IMR-90 (cell line): ENCODE measurements around the gene CDK14. TPM values are rescaled to one million over a fixed set of nuclear protein-coding genes. Genes with fewer than 3 reads are reported as not detected.

Source experiments
- ATAC-seq: fragments of 200-7000 bp; cut with Tn5 transposase; 2 replicates; pipeline ENCODE4 v1.9.1; 2020; ENCODE audit warnings: low read depth, mild to moderate bottlenecking, moderate library complexity
- BruUV-seq: library from RNA; stranded (reverse); fragments of 400-500 nt; replicated peaks from 2 replicates; lab custom pipeline; 2021; lab: Mats Ljungman, UMichigan
- CTCF ChIA-PET: fragments of 300-600 bp; formaldehyde crosslinking; extraction: SDS; loops from one replicate; lab custom pipeline; 2021; ENCODE audit warnings: antibody characterized with exemption; lab: Yijun Ruan, JAX
- POLR2A ChIA-PET: fragments of 300-600 bp; sonication (Branson Sonifier 250); formaldehyde crosslinking; loops from one replicate; lab custom pipeline; 2022; ENCODE audit warnings: antibody characterized with exemption; ENCODE audit not compliant: unreplicated experiment; lab: Charles Lee
- DNase-seq: peaks from one replicate; pipeline ENCODE4 v3.0.0; 2013
- H2AFZ ChIP-seq: replicated peaks from 2 replicates; pipeline ENCODE3; 2013; ENCODE audit warnings: low read length, mild to moderate bottlenecking; ENCODE audit not compliant: poor library complexity
- H2AK5ac ChIP-seq: 2 replicates; pipeline ENCODE4 v1.6.1; 2013; ENCODE audit warnings: low read depth, low read length, inconsistent platforms
- H2AK9ac ChIP-seq: replicated peaks from 2 replicates; pipeline ENCODE3; 2013; ENCODE audit warnings: mild to moderate bottlenecking, low read depth, low read length, moderate library complexity; ENCODE audit not compliant: poor library complexity
- H2BK120ac ChIP-seq: 2 replicates; pipeline ENCODE4 v1.6.1; 2013; ENCODE audit warnings: low read depth, low read length, inconsistent platforms
- H2BK15ac ChIP-seq: 3 replicates; pipeline ENCODE4 v1.6.1; 2013; ENCODE audit warnings: low read depth, low read length, inconsistent platforms
- H2BK20ac ChIP-seq: 2 replicates; pipeline ENCODE4 v1.6.1; 2013; ENCODE audit warnings: low read depth, mild to moderate bottlenecking, inconsistent platforms, low read length, moderate library complexity
- H2BK5ac ChIP-seq: 2 replicates; pipeline ENCODE4 v1.6.1; 2013; ENCODE audit warnings: mild to moderate bottlenecking, low read depth, low read length, inconsistent platforms; ENCODE audit not compliant: poor library complexity, severe bottlenecking
- H3K14ac ChIP-seq: replicated peaks from 2 replicates; pipeline ENCODE4 v1.6.1; 2013; ENCODE audit warnings: low read depth, low read length, inconsistent platforms
- H3K18ac ChIP-seq: 2 replicates; pipeline ENCODE4 v1.6.1; 2013; ENCODE audit warnings: low read depth, low read length, control low read depth
- H3K23ac ChIP-seq: 2 replicates; pipeline ENCODE4 v1.6.1; 2013; ENCODE audit warnings: low read depth, low read length, inconsistent platforms
- H3K27ac ChIP-seq: 2 replicates; pipeline ENCODE4 v1.5.1; 2013; ENCODE audit warnings: mild to moderate bottlenecking, control low read depth, low read length; ENCODE audit not compliant: insufficient read depth
- H3K27me3 ChIP-seq: 2 replicates; pipeline ENCODE4 v1.6.1; 2013; ENCODE audit warnings: low read length; ENCODE audit not compliant: control insufficient read depth, insufficient read depth
- H3K36me3 ChIP-seq: 2 replicates; pipeline ENCODE4 v1.6.1; 2013; ENCODE audit warnings: low read length, mixed read lengths; ENCODE audit not compliant: control insufficient read depth, insufficient read depth
- H3K4ac ChIP-seq: 2 replicates; pipeline ENCODE4 v1.6.1; 2013; ENCODE audit warnings: low read depth, low read length, inconsistent platforms
- H3K4me1 ChIP-seq: 2 replicates; pipeline ENCODE4 v1.6.1; 2013; ENCODE audit warnings: low read length, mixed read lengths; ENCODE audit not compliant: control insufficient read depth, insufficient read depth
- H3K4me2 ChIP-seq: 2 replicates; pipeline ENCODE4 v1.6.1; 2013; ENCODE audit warnings: low read depth, mild to moderate bottlenecking, control low read depth, low read length, moderate library complexity
- H3K4me3 ChIP-seq: 2 replicates; pipeline ENCODE4 v1.5.1; 2013; ENCODE audit warnings: low read depth, mild to moderate bottlenecking, control low read depth, low read length, moderate library complexity; ENCODE audit not compliant: insufficient read depth
- H3K56ac ChIP-seq: 2 replicates; pipeline ENCODE4 v1.6.1; 2013; ENCODE audit warnings: low read length, inconsistent platforms; ENCODE audit not compliant: insufficient read depth; ENCODE audit errors: extremely low read depth
- H3K79me1 ChIP-seq, 2 experiments: 2 replicates each; pipeline ENCODE4 v1.6.1; 2013; ENCODE audit warnings: low read length in 2 of 2, inconsistent platforms in 1 of 2, low read depth in 1 of 2
- H3K9ac ChIP-seq: 2 replicates; pipeline ENCODE4 v1.6.1; 2013; ENCODE audit warnings: low read depth, low read length, control low read depth
- H3K9me1 ChIP-seq: 2 replicates; pipeline ENCODE4 v1.6.1; 2013; ENCODE audit warnings: low read length, inconsistent platforms; ENCODE audit not compliant: insufficient read depth
- H3K9me3 ChIP-seq: 2 replicates; pipeline ENCODE4 v1.6.1; 2013; ENCODE audit warnings: low read length; ENCODE audit not compliant: control insufficient read depth, insufficient read depth
- H4K20me1 ChIP-seq: 2 replicates; pipeline ENCODE4 v1.6.1; 2013; ENCODE audit warnings: low read length, inconsistent platforms; ENCODE audit not compliant: insufficient read depth
- H4K5ac ChIP-seq: 2 replicates; pipeline ENCODE4 v1.6.1; 2013; ENCODE audit warnings: mild to moderate bottlenecking, low read depth, low read length, control low read depth
- H4K8ac ChIP-seq, 2 experiments: 2 replicates each; pipeline ENCODE4 v1.6.1; 2013; ENCODE audit warnings: low read depth in 2 of 2, low read length in 2 of 2, control low read depth in 1 of 2, inconsistent platforms in 1 of 2
- H4K91ac ChIP-seq: 2 replicates; pipeline ENCODE4 v1.6.1; 2013; ENCODE audit warnings: low read depth, low read length, inconsistent platforms; ENCODE audit not compliant: insufficient read depth
- BHLHE40 ChIP-seq: fragments of 150-350 bp; IDR thresholded peaks from 2 replicates; pipeline ENCODE4 v1.6.1; 2016; ENCODE audit warnings: mild to moderate bottlenecking, low read depth, low read length
- CEBPB ChIP-seq: IDR thresholded peaks from 2 replicates; pipeline ENCODE4 v1.6.1; 2012; ENCODE audit warnings: low read depth, low read length, improper control_type of control experiment
- CHD1 ChIP-seq: IDR thresholded peaks from 2 replicates; pipeline ENCODE4 v1.6.1; 2012; ENCODE audit warnings: low read depth, low read length, improper control_type of control experiment
- ELK1 ChIP-seq: fragments of 150-350 bp; IDR thresholded peaks from 2 replicates; pipeline ENCODE4 v1.6.1; 2016; ENCODE audit warnings: low read depth, mild to moderate bottlenecking, low read length, moderate library complexity, borderline replicate concordance
- FOS ChIP-seq: fragments of 150-350 bp; IDR thresholded peaks from 2 replicates; pipeline ENCODE4 v1.6.1; 2016; ENCODE audit warnings: low read depth, low read length
- MAFK ChIP-seq: IDR thresholded peaks from 2 replicates; pipeline ENCODE4 v1.6.1; 2012; ENCODE audit warnings: low read depth, low read length, improper control_type of control experiment
- MAZ ChIP-seq: IDR thresholded peaks from 2 replicates; pipeline ENCODE4 v1.6.1; 2012; ENCODE audit warnings: low read depth, mild to moderate bottlenecking, low read length, improper control_type of control experiment, moderate library complexity, borderline replicate concordance
- MXI1 ChIP-seq: IDR thresholded peaks from 2 replicates; pipeline ENCODE4 v1.6.1; 2012; ENCODE audit warnings: low read depth, mild to moderate bottlenecking, low read length, moderate library complexity, borderline replicate concordance
- NFE2L2 ChIP-seq: fragments of 150-350 bp; IDR thresholded peaks from 2 replicates; pipeline ENCODE4 v1.6.1; 2016; ENCODE audit warnings: low read depth, mild to moderate bottlenecking, low read length
- POLR2A ChIP-seq: IDR thresholded peaks from 2 replicates; pipeline ENCODE4 v1.6.1; 2012; ENCODE audit warnings: mild to moderate bottlenecking, low read depth, low read length
- RAD21 ChIP-seq: IDR thresholded peaks from 2 replicates; pipeline ENCODE4 v1.6.1; 2012; ENCODE audit warnings: low read length, improper control_type of control experiment
- RCOR1 ChIP-seq: IDR thresholded peaks from 2 replicates; pipeline ENCODE4 v1.6.1; 2012; ENCODE audit warnings: mild to moderate bottlenecking, low read length, improper control_type of control experiment; ENCODE audit not compliant: insufficient replicate concordance
- SMC3 ChIP-seq: fragments of 150-350 bp; IDR thresholded peaks from 2 replicates; pipeline ENCODE4 v1.6.1; 2016; ENCODE audit warnings: low read depth, mild to moderate bottlenecking, antibody characterized with exemption, low read length, moderate library complexity
- dilution Hi-C: fragments of 300-500 bp; cut with HindIII; formaldehyde crosslinking; loops from one replicate; pipeline ENCODE4 v1.14.3; 2018; ENCODE audit warnings: low sequenced_read_pairs; ENCODE audit not compliant: unreplicated experiment
- in situ Hi-C: fragments of 300-500 bp; cut with MboI; formaldehyde crosslinking; loops from 3 replicates; pipeline ENCODE4 v1.14.3; 2019; ENCODE audit warnings: low sequenced_read_pairs, inconsistent platforms, mixed read lengths
- intact Hi-C: fragments of 100-400 bp; cut with micrococcal nuclease; formaldehyde crosslinking; loops from 2 replicates; pipeline ENCODE4 v1.10.0; 2022
- polyA plus RNA-seq, 3 experiments: library from polyadenylated mRNA; depleted of rRNA; stranded (reverse); fragments of >200 nt; gene quantifications; 2 replicates each; pipeline ENCODE4 v1.2.3, GENCODE V29; 2012; ENCODE audit warnings: low replicate concordance in 1 of 3
- total RNA-seq: library from RNA; depleted of rRNA; stranded (reverse); fragments of >200 nt; gene quantifications from 2 replicates; pipeline ENCODE4 v1.2.3, GENCODE V29; 2012
- TF ChIP-seq, protein P1 (sequence below): conservative IDR thresholded peaks from 2 replicates; pipeline ENCODE4 v1.5.1; 2012; ENCODE audit warnings: mild to moderate bottlenecking, low read depth, low read length, improper control_type of control experiment
- TF ChIP-seq, protein P2 (sequence below): fragments of 150-350 bp; IDR thresholded peaks from 2 replicates; pipeline ENCODE4 v1.6.1; 2017; ENCODE audit warnings: mild to moderate bottlenecking, antibody characterized with exemption, low read length, low read depth

Gene CDK14
- total and polyA plus RNA-seq, 2 of the 4 experiments (the other 2 are of a cell fraction) = 10.1 to 29.6 TPM

GRCh38 chr7:90723866-90724265, 127.7 kb downstream of the CDK14 start:
- H4K5ac ChIP-seq = no peak overlapping the region
- BruUV-seq = no TSS peak
- H2BK15ac ChIP-seq = no peak overlapping the region
- H4K20me1 ChIP-seq = no peaks in the 10 kb centered on the region
- peaks cover 5% of the 10 kb centered on the region; the same call in 1 of the 2 replicates for H3K4me1 ChIP-seq
- H3K27ac ChIP-seq = no peak overlapping the region
- intact Hi-C loops (no loop called here), dilution Hi-C loops (no loop called here), in situ Hi-C loops (no loop called here)
- ChIA-PET POLR2A (no interaction called here), CTCF (interaction anchor here (0.6 to 1.0 kb wide), 2 partner anchors 26 to 171 kb away, joined by 3 read pairs; no protein-coding TSS in a partner anchor)
- no peak overlapping the region for H2BK20ac ChIP-seq
- no peak overlapping the region for H3K23ac ChIP-seq
- no peak overlapping the region for H2AFZ ChIP-seq
- no peak overlapping the region for H2BK5ac ChIP-seq
- peaks cover 25 to 28% of the 10 kb centered on the region in 2 experiments for H3K79me1 ChIP-seq
- H4K91ac ChIP-seq = no peak overlapping the region
- no peak overlapping the region for H2AK5ac ChIP-seq
- no peak overlapping the region for H4K8ac ChIP-seq
- no peak overlapping the region for H3K9ac ChIP-seq
- H3K18ac ChIP-seq = no peak overlapping the region
- no peaks in the 10 kb centered on the region for H3K9me3 ChIP-seq
- H3K14ac ChIP-seq = no peak overlapping the region
- no peak overlapping the region for H3K4me3 ChIP-seq
- H2AK9ac ChIP-seq = no peak overlapping the region
- H3K56ac ChIP-seq = no peak overlapping the region
- H3K36me3 ChIP-seq = no peaks in the 10 kb centered on the region
- H3K27me3 ChIP-seq = no peaks in the 10 kb centered on the region
- no peak for TF ChIP-seq POLR2A
- no peak for TF ChIP-seq ELK1
- TF ChIP-seq MAFK = no peak
- no peak for TF ChIP-seq RAD21
- TF ChIP-seq NFE2L2 = no peak
- no peak for TF ChIP-seq MAZ
- TF ChIP-seq MXI1 = no peak
- TF ChIP-seq FOS = no peak
- no peak for TF ChIP-seq CEBPB
- TF ChIP-seq RCOR1 = no peak
- TF ChIP-seq, protein P1, sequence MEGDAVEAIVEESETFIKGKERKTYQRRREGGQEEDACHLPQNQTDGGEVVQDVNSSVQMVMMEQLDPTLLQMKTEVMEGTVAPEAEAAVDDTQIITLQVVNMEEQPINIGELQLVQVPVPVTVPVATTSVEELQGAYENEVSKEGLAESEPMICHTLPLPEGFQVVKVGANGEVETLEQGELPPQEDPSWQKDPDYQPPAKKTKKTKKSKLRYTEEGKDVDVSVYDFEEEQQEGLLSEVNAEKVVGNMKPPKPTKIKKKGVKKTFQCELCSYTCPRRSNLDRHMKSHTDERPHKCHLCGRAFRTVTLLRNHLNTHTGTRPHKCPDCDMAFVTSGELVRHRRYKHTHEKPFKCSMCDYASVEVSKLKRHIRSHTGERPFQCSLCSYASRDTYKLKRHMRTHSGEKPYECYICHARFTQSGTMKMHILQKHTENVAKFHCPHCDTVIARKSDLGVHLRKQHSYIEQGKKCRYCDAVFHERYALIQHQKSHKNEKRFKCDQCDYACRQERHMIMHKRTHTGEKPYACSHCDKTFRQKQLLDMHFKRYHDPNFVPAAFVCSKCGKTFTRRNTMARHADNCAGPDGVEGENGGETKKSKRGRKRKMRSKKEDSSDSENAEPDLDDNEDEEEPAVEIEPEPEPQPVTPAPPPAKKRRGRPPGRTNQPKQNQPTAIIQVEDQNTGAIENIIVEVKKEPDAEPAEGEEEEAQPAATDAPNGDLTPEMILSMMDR = no peak
- TF ChIP-seq CHD1 = no peak
- TF ChIP-seq BHLHE40 = no peak
- TF ChIP-seq, protein P2, sequence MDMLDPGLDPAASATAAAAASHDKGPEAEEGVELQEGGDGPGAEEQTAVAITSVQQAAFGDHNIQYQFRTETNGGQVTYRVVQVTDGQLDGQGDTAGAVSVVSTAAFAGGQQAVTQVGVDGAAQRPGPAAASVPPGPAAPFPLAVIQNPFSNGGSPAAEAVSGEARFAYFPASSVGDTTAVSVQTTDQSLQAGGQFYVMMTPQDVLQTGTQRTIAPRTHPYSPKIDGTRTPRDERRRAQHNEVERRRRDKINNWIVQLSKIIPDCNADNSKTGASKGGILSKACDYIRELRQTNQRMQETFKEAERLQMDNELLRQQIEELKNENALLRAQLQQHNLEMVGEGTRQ = no peak
- no peak for TF ChIP-seq SMC3
- no peak overlapping the region for H2BK120ac ChIP-seq
- no peak overlapping the region for H3K4me2 ChIP-seq
- no peak for DNase-seq
- peaks cover 3% of the 10 kb centered on the region; the same call in 1 of the 2 replicates for H3K9me1 ChIP-seq
- no peak for ATAC-seq
- no peak overlapping the region for H3K4ac ChIP-seq
